ENCODE data around the gene CDC123.

Gene CDC123

DNA sequence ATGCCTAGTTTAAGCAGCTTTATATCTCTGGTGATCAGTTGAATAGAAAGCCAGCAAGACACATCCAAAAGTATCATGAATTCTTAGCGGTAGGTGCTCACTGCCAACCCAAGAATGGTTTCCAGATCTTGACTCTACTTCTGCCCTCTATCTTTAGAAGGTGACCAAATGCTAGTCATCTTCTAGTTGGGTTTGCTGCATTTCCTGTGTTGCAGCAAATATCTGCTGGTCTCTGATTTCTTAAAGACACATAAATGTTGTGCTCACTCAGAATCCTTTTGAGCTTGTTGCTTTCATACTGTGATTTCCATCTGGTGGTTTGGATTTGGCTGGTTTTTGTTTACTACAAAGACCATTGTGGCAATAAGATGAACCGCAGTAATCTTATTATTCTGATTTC, 2.2 kb downstream of the CDC123 start:
- H3K4me3 ChIP-seq (ENCODE audit: low read depth, low read length): no peak overlapping the region
- H3K9me3 ChIP-seq (ENCODE audit: control insufficient read depth, insufficient read depth, low read depth, low read length): no peaks in the 10 kb centered on the region
- no peak overlapping the region for H3K27ac ChIP-seq (ENCODE audit: extremely low read depth, low read depth, low read length)
- CTCF ChIA-PET: interaction anchor here (1.1 to 1.8 kb wide), 4 partner anchors 14 to 901 kb away, joined by 3 to 8 read pairs (median 6); partner anchors contain the start of gene OPTN
- H3K36me3 ChIP-seq (ENCODE audit: control insufficient read depth in 2 of 2, insufficient read depth in 1 of 2, low read length in 2 of 2): peaks cover 32 to 46% of the 10 kb centered on the region in 2 experiments
- peaks cover 11% of the 10 kb centered on the region; the same call in 1 of the 2 replicates for H3K4me1 ChIP-seq (ENCODE audit: control insufficient read depth, insufficient read depth, low read length)
- POLR2A ChIA-PET: no interaction called here
- TF ChIP-seq ZNF670 (tag by site-specific recombination; IDR thresholded peaks at IDR 0.05; ENCODE audit: low read depth) (no peak), ZNF610 (tag by site-specific recombination; IDR thresholded peaks at IDR 0.05; ENCODE audit: borderline replicate concordance) (no peak), ZNF624 (tag by site-specific recombination; IDR thresholded peaks at IDR 0.05) (no peak), ZNF701 (tag by site-specific recombination; IDR thresholded peaks at IDR 0.05) (no peak), SCRT2 (tag by site-specific recombination; IDR thresholded peaks at IDR 0.05) (no peak)
- TF ChIP-seq, protein P1, sequence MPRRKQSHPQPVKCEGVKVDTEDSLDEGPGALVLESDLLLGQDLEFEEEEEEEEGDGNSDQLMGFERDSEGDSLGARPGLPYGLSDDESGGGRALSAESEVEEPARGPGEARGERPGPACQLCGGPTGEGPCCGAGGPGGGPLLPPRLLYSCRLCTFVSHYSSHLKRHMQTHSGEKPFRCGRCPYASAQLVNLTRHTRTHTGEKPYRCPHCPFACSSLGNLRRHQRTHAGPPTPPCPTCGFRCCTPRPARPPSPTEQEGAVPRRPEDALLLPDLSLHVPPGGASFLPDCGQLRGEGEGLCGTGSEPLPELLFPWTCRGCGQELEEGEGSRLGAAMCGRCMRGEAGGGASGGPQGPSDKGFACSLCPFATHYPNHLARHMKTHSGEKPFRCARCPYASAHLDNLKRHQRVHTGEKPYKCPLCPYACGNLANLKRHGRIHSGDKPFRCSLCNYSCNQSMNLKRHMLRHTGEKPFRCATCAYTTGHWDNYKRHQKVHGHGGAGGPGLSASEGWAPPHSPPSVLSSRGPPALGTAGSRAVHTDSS (tag by site-specific recombination; IDR thresholded peaks at IDR 0.05): no peak

DNA sequence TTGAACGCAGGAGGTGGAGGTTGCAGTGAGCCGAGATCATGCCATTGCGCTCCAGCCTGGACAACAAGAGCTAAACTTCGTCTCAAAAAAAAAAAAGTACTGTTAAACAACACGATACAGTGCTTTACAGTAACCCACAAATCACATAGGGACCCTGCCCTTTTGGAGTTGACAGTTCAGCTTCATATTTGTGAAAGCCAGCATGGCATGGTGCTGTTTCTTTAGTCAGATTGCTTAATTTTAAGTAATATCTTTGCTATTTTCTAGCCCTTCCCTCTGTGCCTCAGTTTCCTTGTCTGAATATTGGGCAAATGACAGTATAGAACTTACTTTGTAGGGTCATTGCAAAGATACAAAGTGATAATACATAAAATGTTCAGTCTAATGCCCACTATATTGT, 4.9 kb downstream of the CDC123 start:
- peaks cover 50 to 68% of the 10 kb centered on the region in 2 experiments for H3K36me3 ChIP-seq (ENCODE audit: control insufficient read depth in 2 of 2, insufficient read depth in 1 of 2, low read length in 2 of 2)
- CTCF ChIA-PET: interaction anchor here (0.6 to 1.5 kb wide), 2 partner anchors 14 to 215 kb away, joined by 3 to 16 read pairs; no protein-coding TSS in a partner anchor
- H3K4me1 ChIP-seq (ENCODE audit: control insufficient read depth, insufficient read depth, low read length): no peaks in the 10 kb centered on the region
- H3K4me3 ChIP-seq (ENCODE audit: low read depth, low read length): no peak overlapping the region
- no peak overlapping the region for H3K27ac ChIP-seq (ENCODE audit: extremely low read depth, low read depth, low read length)
- H3K9me3 ChIP-seq (ENCODE audit: control insufficient read depth, insufficient read depth, low read depth, low read length): no peaks in the 10 kb centered on the region
- TF ChIP-seq ZNF174 (tag by site-specific recombination; IDR thresholded peaks at IDR 0.05): no peak
- TF ChIP-seq, protein P2, sequence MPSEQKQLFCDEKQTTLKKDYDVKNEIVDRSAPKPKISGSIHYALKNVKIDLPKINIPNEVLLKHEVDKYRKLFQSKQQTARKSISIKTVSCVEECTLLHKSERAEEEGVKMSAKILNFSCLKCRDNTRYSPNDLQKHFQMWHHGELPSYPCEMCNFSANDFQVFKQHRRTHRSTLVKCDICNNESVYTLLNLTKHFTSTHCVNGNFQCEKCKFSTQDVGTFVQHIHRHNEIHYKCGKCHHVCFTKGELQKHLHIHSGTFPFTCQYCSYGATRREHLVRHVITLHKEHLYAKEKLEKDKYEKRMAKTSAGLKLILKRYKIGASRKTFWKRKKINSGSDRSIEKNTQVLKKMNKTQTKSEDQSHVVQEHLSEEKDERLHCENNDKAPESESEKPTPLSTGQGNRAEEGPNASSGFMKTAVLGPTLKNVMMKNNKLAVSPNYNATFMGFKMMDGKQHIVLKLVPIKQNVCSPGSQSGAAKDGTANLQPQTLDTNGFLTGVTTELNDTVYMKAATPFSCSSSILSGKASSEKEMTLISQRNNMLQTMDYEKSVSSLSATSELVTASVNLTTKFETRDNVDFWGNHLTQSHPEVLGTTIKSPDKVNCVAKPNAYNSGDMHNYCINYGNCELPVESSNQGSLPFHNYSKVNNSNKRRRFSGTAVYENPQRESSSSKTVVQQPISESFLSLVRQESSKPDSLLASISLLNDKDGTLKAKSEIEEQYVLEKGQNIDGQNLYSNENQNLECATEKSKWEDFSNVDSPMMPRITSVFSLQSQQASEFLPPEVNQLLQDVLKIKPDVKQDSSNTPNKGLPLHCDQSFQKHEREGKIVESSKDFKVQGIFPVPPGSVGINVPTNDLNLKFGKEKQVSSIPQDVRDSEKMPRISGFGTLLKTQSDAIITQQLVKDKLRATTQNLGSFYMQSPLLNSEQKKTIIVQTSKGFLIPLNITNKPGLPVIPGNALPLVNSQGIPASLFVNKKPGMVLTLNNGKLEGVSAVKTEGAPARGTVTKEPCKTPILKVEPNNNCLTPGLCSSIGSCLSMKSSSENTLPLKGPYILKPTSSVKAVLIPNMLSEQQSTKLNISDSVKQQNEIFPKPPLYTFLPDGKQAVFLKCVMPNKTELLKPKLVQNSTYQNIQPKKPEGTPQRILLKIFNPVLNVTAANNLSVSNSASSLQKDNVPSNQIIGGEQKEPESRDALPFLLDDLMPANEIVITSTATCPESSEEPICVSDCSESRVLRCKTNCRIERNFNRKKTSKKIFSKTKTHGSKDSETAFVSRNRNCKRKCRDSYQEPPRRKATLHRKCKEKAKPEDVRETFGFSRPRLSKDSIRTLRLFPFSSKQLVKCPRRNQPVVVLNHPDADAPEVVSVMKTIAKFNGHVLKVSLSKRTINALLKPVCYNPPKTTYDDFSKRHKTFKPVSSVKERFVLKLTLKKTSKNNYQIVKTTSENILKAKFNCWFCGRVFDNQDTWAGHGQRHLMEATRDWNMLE (tag by site-specific recombination; conservative IDR thresholded peaks at IDR 0.05; ENCODE audit: low read depth): no peak
- TF ChIP-seq ZNF292 (tag by site-specific recombination; IDR thresholded peaks at IDR 0.05; ENCODE audit: borderline replicate concordance, low read depth): no peak
- POLR2A ChIA-PET: no interaction called here

DNA sequence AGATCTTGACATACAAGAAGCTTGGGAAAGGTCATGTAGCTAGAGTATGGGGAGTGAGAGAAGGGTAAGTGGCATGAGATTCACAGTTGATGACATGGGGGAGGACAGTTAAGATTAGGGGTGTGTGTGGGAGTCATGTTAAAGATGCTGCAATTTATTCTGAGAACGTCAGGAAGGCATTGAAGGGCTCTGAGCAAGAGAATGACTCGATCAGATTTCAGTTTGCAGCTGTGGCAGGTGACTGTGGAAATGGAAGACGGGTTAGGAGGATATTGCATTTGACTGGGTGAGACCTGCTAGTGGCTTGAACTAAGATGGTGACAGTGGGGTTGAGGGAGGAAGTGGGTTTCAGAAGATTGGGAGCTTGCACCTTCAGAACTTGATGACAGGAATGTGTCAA, 5.6 kb downstream of the CDC123 start:
- Histone ChIP-seq H3K4me3 (ENCODE audit: low read depth, low read length) (no peak overlapping the region), H3K36me3 (ENCODE audit: control insufficient read depth in 2 of 2, insufficient read depth in 1 of 2, low read length in 2 of 2) (peaks cover 53 to 71% of the 10 kb centered on the region in 2 experiments), H3K4me1 (ENCODE audit: control insufficient read depth, insufficient read depth, low read length) (no peaks in the 10 kb centered on the region), H3K27ac (ENCODE audit: extremely low read depth, low read depth, low read length) (no peak overlapping the region), H3K9me3 (ENCODE audit: control insufficient read depth, insufficient read depth, low read depth, low read length) (no peaks in the 10 kb centered on the region)
- TF ChIP-seq ZNF121 (tag by site-specific recombination; IDR thresholded peaks at IDR 0.05) (no peak), ZNF600 (tag by site-specific recombination; IDR thresholded peaks at IDR 0.05) (no peak), ZNF239 (tag by site-specific recombination; IDR thresholded peaks at IDR 0.05) (no peak), ZNF510 (tag by site-specific recombination; IDR thresholded peaks at IDR 0.05; ENCODE audit: insufficient replicate concordance) (no peak), ZIC2 (tag by site-specific recombination; IDR thresholded peaks at IDR 0.05) (no peak), ZNF837 (tag by site-specific recombination; IDR thresholded peaks at IDR 0.05) (no peak)
- TF ChIP-seq, protein P3, sequence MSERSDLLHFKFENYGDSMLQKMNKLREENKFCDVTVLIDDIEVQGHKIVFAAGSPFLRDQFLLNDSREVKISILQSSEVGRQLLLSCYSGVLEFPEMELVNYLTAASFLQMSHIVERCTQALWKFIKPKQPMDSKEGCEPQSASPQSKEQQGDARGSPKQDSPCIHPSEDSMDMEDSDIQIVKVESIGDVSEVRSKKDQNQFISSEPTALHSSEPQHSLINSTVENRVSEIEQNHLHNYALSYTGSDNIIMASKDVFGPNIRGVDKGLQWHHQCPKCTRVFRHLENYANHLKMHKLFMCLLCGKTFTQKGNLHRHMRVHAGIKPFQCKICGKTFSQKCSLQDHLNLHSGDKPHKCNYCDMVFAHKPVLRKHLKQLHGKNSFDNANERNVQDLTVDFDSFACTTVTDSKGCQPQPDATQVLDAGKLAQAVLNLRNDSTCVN (tag by site-specific recombination; optimal IDR thresholded peaks at IDR 0.05): no peak
- TF ChIP-seq, protein P2 (tag by site-specific recombination; conservative IDR thresholded peaks at IDR 0.05; ENCODE audit: low read depth): no peak
- TF ChIP-seq, protein P4, sequence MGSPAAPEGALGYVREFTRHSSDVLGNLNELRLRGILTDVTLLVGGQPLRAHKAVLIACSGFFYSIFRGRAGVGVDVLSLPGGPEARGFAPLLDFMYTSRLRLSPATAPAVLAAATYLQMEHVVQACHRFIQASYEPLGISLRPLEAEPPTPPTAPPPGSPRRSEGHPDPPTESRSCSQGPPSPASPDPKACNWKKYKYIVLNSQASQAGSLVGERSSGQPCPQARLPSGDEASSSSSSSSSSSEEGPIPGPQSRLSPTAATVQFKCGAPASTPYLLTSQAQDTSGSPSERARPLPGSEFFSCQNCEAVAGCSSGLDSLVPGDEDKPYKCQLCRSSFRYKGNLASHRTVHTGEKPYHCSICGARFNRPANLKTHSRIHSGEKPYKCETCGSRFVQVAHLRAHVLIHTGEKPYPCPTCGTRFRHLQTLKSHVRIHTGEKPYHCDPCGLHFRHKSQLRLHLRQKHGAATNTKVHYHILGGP (tag by site-specific recombination; IDR thresholded peaks at IDR 0.05): no peak
- ChIA-PET POLR2A (no interaction called here), CTCF (interaction anchor here (0.8 kb wide), 1 partner anchor 13 kb away, joined by 4 read pairs; no protein-coding TSS in a partner anchor)

Data from HEK293 (cell line).